Lung (tissue), 12 donors: ENCODE data around the gene DNER. TPM values are rescaled to one million over a fixed set of nuclear protein-coding genes. Genes with fewer than 3 reads are reported as not detected.

Experiments used
- ATAC-seq: fragments of 200-7000 bp; cut with Tn5 transposase; one replicate; pipeline ENCODE4 v1.9.1; 2020; ENCODE audit warnings: moderate number of reproducible peaks; ENCODE audit not compliant: insufficient read depth, low FRiP score
- DNase-seq, 3 donors: peaks; one replicate each; pipeline ENCODE4 v3.0.0-alpha.2; 2013 to 2017
- H3K27ac ChIP-seq, 2 donors: one replicate each; pipeline ENCODE4 v1.5.1; 2013; ENCODE audit warnings: mild to moderate bottlenecking in 2 of 2, moderate library complexity in 2 of 2, control low read depth in 1 of 2, inconsistent platforms in 1 of 2, low read depth in 1 of 2, low read length in 1 of 2
- H3K27me3 ChIP-seq, 3 donors: one replicate each; pipeline ENCODE4 v1.5.1; 2013; ENCODE audit warnings: low read length in 2 of 3; ENCODE audit not compliant: control insufficient read depth in 3 of 3, insufficient read depth in 3 of 3
- H3K36me3 ChIP-seq, 4 donors: one replicate each; pipeline ENCODE4 v1.5.1; 2013; ENCODE audit warnings: low read length in 4 of 4, mild to moderate bottlenecking in 1 of 4, moderate library complexity in 1 of 4; ENCODE audit not compliant: control insufficient read depth in 4 of 4, insufficient read depth in 4 of 4
- H3K4me1 ChIP-seq, 5 donors: one replicate each; pipeline ENCODE4 v1.5.1; 2013; ENCODE audit warnings: low read length in 5 of 5, mild to moderate bottlenecking in 2 of 5, moderate library complexity in 1 of 5; ENCODE audit not compliant: control insufficient read depth in 5 of 5, insufficient read depth in 5 of 5
- H3K4me3 ChIP-seq: one replicate; pipeline ENCODE4 v1.5.1; 2013; ENCODE audit warnings: mild to moderate bottlenecking, control low read depth, moderate library complexity
- H3K9ac ChIP-seq, 2 donors: one replicate each; pipeline ENCODE4 v1.5.1; 2013; ENCODE audit warnings: low read length in 2 of 2, control low read depth in 1 of 2; ENCODE audit not compliant: insufficient read depth in 1 of 2
- H3K9me3 ChIP-seq, 4 donors: one replicate each; pipeline ENCODE4 v1.5.1; 2013; ENCODE audit warnings: low read length in 3 of 4, mild to moderate bottlenecking in 1 of 4, moderate library complexity in 1 of 4; ENCODE audit not compliant: control insufficient read depth in 4 of 4, insufficient read depth in 3 of 4
- WGBS, 2 donors: extraction: QIAGEN DNeasy Blood & Tissue Kit; methylation state at CpG; one replicate each; pipeline ENCODE4 v1.1.7; 2013; 5-methylcytosine and 5-hydroxymethylcytosine counted together
- polyA plus RNA-seq, 2 donors: library from polyadenylated mRNA; stranded (reverse); fragments of 200-250 nt; gene quantifications; one replicate each; pipeline ENCODE4 v1.2.1, GENCODE V29; 2013
- total RNA-seq, 2 donors: library from RNA; depleted of rRNA in 1 of 2; stranded (reverse); fragments of >200 nt in 1 of 2; gene quantifications; one replicate each; pipeline ENCODE4 v1.2.1, GENCODE V29; 2014 to 2021
- TF ChIP-seq, protein P1 (sequence below): IDR thresholded peaks from 2 replicates; pipeline ENCODE4 v1.5.1; 2012; ENCODE audit warnings: mild to moderate bottlenecking; ENCODE audit errors: control extremely low read depth, extremely low read depth
- donor health status: control.
- donor health status: control.
- donor health status: Bipolar disorder and iron deficiency.
- donor health status: healthy.
- donor health status: DM: yes; HTN: yes; CAD: no.

The DNER gene
- total and polyA plus RNA-seq, 4 donors: 0.63 to 5.8 (median 3.3) TPM

DNA sequence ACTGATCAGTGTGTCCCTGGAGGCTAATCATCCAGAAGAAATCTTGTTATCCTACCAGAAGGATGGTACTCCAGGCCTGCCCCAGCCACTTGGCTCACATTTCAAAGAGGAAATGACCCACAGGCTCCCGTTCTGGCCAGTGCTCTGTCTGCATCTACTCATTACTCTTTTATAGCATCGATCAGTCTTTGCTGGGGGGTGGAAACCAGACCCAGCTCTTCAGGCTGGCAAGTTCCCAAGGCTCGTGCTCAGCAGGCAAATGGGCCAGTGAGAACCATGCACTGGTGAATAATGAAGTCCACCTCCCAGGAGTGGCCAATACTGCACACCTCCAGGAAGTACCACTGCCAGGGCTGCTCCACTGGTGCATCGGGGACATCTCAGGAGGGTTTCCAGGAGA is 38.8 kb downstream of the DNER start:
- TF ChIP-seq, protein P1, sequence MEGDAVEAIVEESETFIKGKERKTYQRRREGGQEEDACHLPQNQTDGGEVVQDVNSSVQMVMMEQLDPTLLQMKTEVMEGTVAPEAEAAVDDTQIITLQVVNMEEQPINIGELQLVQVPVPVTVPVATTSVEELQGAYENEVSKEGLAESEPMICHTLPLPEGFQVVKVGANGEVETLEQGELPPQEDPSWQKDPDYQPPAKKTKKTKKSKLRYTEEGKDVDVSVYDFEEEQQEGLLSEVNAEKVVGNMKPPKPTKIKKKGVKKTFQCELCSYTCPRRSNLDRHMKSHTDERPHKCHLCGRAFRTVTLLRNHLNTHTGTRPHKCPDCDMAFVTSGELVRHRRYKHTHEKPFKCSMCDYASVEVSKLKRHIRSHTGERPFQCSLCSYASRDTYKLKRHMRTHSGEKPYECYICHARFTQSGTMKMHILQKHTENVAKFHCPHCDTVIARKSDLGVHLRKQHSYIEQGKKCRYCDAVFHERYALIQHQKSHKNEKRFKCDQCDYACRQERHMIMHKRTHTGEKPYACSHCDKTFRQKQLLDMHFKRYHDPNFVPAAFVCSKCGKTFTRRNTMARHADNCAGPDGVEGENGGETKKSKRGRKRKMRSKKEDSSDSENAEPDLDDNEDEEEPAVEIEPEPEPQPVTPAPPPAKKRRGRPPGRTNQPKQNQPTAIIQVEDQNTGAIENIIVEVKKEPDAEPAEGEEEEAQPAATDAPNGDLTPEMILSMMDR: no peak
- Histone ChIP-seq H3K4me1 (no peaks in the 10 kb centered on the region), H3K27me3 (peaks cover 0 to 4% (median 3%) of the 10 kb centered on the region in 3 donors), H3K36me3 (no peaks in the 10 kb centered on the region), H3K9ac (no peak overlapping the region), H3K4me3 (no peak overlapping the region), H3K27ac (no peak overlapping the region), H3K9me3 (peaks cover 0 to 6% (median 0%) of the 10 kb centered on the region in 4 donors)
- no peak for DNase-seq
- 46 to 53% methylated on average over 4 of the region's 4 CpGs for WGBS, 2 donors
- no peak for ATAC-seq

DNA sequence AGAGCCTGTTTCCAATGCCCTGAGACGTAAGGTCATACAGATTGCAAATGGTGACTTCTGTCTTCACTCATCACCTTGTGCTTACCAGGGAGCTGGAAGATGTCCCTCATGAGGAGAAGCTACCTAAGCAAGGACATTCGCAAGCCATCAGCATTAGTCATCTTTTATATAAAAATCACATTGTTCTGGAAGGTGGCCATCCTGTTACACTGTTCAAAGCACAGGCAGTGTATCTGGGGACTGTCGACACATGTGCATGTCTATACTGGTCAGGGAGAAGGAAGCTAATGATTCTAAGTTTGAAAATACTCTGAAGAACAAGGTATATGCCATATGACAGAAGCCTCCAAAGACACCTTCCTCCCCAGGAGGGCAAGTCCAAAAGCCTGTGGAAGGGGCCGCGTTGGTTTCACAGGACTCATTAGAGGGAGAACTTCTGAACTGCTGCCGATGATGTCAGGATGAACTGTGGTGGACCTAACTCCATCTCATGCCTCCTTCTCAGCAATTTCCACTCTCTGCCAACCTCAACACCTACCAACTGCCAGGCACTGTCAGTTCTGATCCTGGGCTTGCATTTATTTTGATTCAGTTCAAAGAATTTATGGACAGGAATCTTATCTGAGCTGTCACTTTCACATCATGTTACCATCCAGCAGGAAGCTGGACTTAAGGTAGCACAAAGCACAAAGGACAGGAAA is 39.4 kb downstream of the DNER start:
- no peak for DNase-seq
- WGBS, 2 donors: 89 to 95% methylated on average over 6 of the region's 6 CpGs

DNA sequence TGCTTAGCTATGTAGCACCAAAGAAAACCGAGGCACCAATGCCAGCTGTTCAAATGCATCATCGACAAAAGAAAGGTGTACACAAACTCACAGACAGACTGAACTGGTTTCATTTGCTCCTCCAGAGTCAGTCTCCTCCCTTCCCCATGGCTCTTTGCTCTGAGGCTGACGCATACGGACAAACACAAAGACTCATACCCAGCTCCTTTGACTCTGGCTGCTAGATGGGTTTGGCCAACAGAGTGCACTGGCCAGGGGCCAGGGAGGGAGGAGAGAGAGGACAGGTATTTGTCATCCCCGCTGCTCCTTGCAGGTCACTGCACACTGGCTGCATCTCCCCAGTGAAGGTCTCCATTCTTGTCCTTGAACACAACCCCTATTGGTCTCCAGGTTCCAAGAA is 40.7 kb downstream of the DNER start:
- peaks cover 0 to 4% (median 0%) of the 10 kb centered on the region in 4 donors for H3K9me3 ChIP-seq
- no peak overlapping the region for H3K4me3 ChIP-seq
- WGBS, 2 donors: 85 to 88% methylated on average over 5 of the region's 5 CpGs
- H3K36me3 ChIP-seq: no peaks in the 10 kb centered on the region
- no peaks in the 10 kb centered on the region for H3K4me1 ChIP-seq
- TF ChIP-seq, protein P1: no peak
- H3K27me3 ChIP-seq: peaks cover 0 to 4% (median 3%) of the 10 kb centered on the region in 3 donors
- no peak overlapping the region for H3K27ac ChIP-seq
- DNase-seq (no peak), ATAC-seq (no peak)
- H3K9ac ChIP-seq: no peak overlapping the region

More for the DNA sequence above, 39.4 kb downstream of the DNER start:
- Histone ChIP-seq H3K9ac (no peak overlapping the region), H3K4me3 (no peak overlapping the region), H3K36me3 (no peaks in the 10 kb centered on the region), H3K4me1 (no peaks in the 10 kb centered on the region), H3K9me3 (peaks cover 0 to 4% (median 0%) of the 10 kb centered on the region in 4 donors), H3K27ac (no peak overlapping the region), H3K27me3 (peaks cover 0 to 4% (median 3%) of the 10 kb centered on the region in 3 donors)
- TF ChIP-seq, protein P1: no peak
- ATAC-seq: no peak

DNA sequence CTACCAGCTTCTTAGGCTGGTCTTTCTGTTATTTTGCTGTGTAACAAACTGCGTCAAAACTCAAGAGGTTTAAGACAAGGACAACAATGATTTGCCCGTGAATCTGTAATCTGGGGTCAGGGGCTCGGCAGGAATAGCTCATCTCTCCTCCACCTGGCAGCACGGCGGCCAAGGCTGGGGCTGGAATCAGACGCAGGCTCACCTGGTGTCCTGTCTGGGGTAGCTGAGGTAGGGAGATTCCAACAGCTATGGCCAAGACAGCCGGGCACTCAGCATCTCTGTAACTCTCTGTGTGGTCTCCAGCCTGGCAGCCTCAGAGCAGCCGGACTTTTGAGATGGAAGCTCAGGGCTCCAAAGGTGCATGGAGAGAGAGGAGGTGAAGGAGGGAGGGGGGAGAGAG is 42.3 kb downstream of the DNER start:
- Histone ChIP-seq H3K36me3 (no peaks in the 10 kb centered on the region), H3K9me3 (peaks cover 0 to 4% (median 0%) of the 10 kb centered on the region in 4 donors), H3K9ac (no peak overlapping the region), H3K4me3 (no peak overlapping the region), H3K27me3 (peaks cover 0 to 6% (median 3%) of the 10 kb centered on the region in 3 donors), H3K27ac (no peak overlapping the region), H3K4me1 (no peaks in the 10 kb centered on the region)
- ATAC-seq: no peak
- no peak for DNase-seq
- TF ChIP-seq, protein P1: no peak
- 68 to 78% methylated on average over 8 of the region's 8 CpGs for WGBS, 2 donors
